Embryonic facial prominence (tissue), 1 donor: ENCODE data around the gene ACOXL.

Experiments
- DNase-seq: peaks from one replicate; pipeline ENCODE4 v3.0.0-alpha.2; 2016; ENCODE audit errors: extremely low spot score

ACOXL gene

GRCh38 chr2:110828330-110828729, 96.0 kb downstream of the ACOXL start:
- DNase-seq, result no peak

- no peak for DNase-seq
Observed at GRCh38 chr2:110829413-110830146, 97.2 kb downstream of the ACOXL start.

GRCh38 chr2:110832740-110833139, 100.4 kb downstream of the ACOXL start:
- DNase-seq, result no peak

DNA sequence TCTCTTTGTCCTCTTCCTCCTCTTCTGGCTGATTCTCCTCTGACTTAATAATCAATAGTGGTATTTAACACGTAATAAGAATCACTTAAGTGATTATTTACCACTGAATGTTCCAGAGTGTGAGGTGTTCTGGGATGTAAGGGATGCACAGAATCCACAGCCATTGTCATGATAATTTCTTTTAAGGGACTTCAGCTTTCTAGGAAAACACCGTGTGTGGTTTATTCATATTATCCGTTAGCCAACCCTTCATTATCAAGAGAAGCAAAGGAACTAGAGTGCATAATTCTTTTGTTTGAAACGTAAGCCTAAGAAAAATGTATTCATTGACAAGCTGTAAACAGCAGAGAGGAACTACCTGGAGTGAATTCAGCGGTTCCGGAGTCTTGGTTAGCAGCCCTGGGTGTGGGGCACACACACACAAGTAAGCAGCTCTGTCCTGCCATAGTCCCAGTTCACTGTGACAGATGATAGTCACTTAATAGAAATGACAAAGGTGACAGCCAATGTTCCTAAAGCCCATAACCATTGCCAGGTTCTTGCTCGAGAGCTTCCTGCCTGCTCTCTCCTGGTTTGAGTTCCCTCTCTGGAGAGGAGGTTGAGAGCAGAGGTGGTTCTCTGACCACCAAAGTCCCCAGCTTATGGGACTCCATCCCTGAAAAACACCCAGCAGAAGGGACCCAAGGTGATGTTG, 101.9 kb downstream of the ACOXL start:
- no peak for DNase-seq

DNA sequence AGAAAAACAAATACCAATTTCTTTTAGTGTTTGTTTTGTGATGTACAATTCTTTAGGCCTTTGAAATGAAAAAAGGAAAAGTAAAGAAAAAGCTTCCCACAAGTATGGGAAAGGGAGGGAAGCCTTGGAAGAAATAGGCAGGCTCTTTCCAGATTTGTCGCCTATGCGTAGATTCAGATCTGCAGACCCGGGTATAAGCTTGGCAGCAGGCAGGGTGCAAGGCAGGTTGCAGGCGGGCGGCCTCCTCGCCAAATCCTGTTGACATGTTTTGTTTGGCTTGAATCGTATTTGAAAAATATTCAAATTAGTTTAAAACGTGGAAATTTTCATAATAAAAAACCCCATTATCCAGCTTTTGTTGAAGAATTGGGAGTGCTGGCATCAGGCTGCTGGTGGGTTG, 104.3 kb downstream of the ACOXL start:
- no peak for DNase-seq

DNA sequence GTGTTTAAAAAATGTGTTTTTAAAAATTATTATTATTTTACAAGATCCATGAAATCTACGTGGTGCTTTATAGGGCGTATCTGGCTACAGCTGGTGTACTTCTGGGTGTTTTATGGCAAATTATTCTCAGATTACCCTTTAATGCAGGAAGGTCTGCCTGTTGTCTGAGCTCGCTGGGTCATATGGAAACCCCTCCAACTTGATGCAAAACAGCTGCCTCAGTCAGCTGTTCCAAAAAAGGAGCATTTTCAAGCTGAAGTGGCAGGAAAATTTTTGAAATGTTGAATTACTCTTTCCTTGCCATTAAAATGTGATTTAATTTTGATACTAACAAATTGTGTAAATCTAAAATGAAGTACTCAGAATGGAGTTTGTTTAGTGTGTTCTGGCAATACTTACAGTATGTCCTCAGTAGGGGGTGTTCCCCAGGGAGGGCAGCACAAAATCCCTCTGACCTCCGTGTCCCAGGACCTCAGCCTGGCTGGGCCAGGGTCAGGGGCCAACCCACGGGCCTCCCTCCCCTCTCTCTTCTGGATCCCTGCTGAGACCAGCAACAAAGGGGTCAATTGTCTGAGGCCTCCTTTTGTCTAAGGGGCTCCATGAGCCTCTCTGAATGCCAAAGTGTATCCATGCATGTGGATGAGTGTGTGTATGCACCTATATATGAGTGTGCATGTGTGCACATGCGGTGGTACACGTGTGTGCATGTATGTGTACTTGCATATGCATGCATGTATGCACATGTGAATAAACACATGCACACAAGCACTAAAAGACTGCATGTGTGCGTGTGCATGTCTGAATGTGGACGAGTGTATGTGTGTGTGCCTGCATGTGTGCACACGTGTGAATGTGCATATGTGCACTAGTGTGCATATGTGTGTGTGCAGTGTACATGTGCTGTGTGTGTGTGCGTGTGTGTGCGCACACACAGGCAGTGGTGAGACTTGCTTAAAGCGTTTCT, 105.4 kb downstream of the ACOXL start:
- peak; percentile 24 for DNase-seq

GRCh38 chr2:110838657-110839384, 106.4 kb downstream of the ACOXL start:
- DNase-seq, result no peak

- DNase-seq, result no peak
Observed at GRCh38 chr2:110840508-110840907, 108.1 kb downstream of the ACOXL start.

- DNase-seq, result no peak
Observed at GRCh38 chr2:110842048-110842447, 109.7 kb downstream of the ACOXL start.

DNA sequence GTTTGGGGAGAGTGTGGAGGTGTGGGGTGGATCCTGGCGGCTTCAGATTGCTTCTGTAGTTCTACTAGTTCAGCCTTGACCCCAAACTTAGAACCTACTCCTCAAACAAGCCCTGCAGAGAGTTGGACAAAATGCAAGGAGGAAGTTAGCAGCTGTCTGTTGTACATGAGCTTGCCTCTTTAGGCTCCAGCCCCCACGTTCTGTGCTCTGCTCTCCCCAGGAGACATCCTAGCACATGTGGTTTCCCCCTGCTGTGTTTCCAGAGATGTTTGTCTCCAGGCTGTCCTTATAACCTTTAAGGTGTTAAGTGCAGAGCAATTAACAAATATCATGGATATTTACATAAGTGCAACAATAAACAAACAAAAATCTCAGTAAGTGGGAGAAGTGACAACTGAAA, 111.1 kb downstream of the ACOXL start:
- no peak for DNase-seq

GRCh38 chr2:110843959-110844510, 111.7 kb downstream of the ACOXL start:
- no peak for DNase-seq

- no peak for DNase-seq
Observed at GRCh38 chr2:110847651-110848050, 115.3 kb downstream of the ACOXL start.

- no peak for DNase-seq
Observed at GRCh38 chr2:110848071-110848470, 115.7 kb downstream of the ACOXL start.

- DNase-seq, result no peak
Observed at GRCh38 chr2:110848519-110849030, 116.2 kb downstream of the ACOXL start.

DNA sequence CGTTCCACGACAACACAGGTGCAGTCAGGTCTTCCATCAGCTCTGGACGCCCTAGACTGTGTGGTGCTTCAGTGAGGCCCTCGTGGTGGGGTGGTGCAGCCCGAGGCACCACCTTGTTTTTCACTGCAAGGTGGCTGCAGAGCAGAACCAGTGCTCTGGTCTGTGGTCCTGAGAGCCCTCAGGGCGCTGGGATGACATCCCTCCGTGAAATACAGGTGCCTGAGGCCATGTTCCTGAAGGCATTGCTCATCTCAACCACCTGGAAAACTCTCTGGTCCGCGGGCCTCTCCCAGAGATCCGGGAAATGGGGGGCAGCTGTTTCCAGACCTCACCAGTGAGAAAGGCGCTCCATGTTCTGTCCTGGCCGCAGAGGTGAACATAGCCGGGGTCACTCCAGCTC, 119.2 kb downstream of the ACOXL start:
- DNase-seq, result no peak

- no peak for DNase-seq
Observed at GRCh38 chr2:110852051-110852450, 119.7 kb downstream of the ACOXL start.

DNA sequence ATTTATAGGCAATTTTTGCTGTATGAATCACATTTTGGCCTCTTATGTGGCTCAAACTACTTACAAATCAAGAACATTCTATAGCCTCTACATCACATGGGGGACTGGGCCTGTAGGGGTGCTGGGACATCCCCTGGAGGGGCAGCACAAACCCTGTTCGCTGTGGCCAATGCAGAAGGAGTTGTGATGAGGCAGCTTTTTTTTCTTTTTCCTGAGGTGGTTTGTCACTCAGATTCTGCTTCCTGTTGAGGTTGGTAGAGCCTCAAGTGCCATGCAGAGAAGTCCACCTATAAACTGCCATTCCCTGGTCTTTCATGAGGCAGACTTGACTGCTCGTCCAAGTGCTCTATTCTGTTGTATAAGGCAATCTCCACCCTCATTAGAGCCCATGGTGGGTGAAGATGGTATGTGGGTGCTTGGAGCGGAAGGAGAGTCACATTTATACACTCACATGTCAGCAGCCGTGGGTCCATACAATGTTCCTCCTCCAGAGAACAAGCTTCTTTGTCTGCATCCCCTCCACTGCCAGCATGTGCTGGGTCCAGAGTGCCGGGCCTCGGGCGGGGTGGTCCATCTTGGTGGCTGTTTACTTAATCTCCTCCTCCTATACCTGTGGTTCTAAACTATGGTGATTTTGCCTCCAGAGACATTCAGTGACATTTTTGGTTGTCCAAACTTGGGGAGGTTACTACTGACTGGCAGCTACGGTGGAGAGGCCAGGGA, 120.3 kb downstream of the ACOXL start:
- no peak for DNase-seq

DNA sequence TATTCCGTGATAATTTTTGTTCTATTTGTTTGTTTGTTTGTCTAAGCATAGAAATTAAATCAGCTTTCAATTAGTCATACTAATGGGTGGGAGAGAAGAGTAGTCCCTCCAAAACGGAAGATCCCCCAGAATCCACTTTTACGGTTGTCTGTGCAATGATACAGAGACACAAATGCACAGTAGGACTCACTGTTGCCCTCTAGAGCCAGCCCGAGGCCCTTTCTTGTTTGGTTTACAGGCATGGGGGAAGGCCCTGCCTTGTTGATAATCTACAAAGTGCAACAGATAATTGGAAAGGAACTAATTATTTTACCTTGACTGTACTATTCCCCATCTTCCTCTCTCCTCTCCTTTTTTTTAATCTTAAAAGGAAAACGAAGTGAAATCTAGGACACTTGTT, 121.1 kb downstream of the ACOXL start:
- no peak for DNase-seq

- no peak for DNase-seq
Observed at GRCh38 chr2:110853948-110854347, 121.6 kb downstream of the ACOXL start.

DNA sequence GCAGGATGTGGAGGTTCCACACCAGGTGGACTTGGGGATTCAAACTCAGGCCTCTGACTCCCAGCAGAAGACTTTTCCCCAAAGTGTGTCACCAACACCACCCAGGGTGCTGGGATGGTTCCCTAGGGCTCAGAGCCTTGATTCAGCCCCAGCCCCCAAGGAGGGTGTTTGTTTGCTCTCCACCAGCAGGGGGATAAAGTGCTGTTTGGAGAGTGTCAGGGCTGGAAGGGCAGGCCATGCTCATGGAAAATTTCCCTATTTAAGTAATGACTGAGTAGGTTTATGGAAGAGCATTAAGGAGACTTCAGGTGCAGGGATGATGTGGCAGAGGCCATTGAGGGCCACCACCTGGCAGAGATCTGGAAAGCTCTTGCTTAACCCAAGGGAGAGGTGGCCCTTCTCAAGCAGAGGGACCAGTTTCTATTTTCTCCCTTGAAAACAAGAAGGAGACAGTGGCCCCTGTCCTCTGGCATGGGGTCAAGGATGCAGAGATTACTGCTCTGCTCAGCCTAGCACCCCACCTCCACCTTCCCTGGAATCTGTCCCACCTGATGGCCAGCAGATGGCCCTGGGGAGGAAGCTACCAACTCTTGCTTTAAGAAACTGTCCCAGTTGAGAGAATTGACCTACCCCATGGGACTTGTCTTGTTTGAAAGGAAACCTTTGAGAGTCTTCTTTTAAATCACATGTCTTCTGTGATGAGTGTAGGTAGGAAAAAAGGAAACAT, 122.1 kb downstream of the ACOXL start:
- DNase-seq, result no peak
